PC-3 (cell line): ENCODE data around the gene NGDN. TPM values are rescaled to one million over a fixed set of nuclear protein-coding genes. Genes with fewer than 3 reads are reported as not detected.

ENCODE experiments used
- ATAC-seq: fragments of 200-7000 bp; cut with Tn5 transposase; 2 replicates; pipeline ENCODE4 v1.9.1; 2020; ENCODE audit warnings: mild to moderate bottlenecking, moderate library complexity
- BruUV-seq: library from RNA; stranded (reverse); fragments of 400-500 nt; replicated peaks from 2 replicates; lab custom pipeline; 2021; lab: Mats Ljungman, UMichigan
- CTCF ChIA-PET: fragments of 300-600 bp; sonication (Branson Sonifier 250); formaldehyde crosslinking; loops from one replicate; lab custom pipeline; 2022; ENCODE audit warnings: antibody characterized with exemption; lab: Charles Lee
- POLR2A ChIA-PET: fragments of 300-600 bp; sonication (Branson Sonifier 250); formaldehyde crosslinking; loops from one replicate; lab custom pipeline; 2022; ENCODE audit warnings: antibody characterized with exemption; ENCODE audit not compliant: unreplicated experiment; lab: Charles Lee
- DNase-seq: peaks from one replicate; pipeline ENCODE4 v3.0.0-alpha.2; 2015
- H2AFZ ChIP-seq: fragments of 300-600 bp; sonication (generic); 2 replicates; pipeline ENCODE4 v1.6.0; 2016; ENCODE audit warnings: antibody characterized with exemption, low read length
- H3F3A ChIP-seq: fragments of 300-600 bp; sonication (generic); one replicate; pipeline ENCODE4 v1.6.0; 2017; ENCODE audit warnings: antibody characterized with exemption, low read length, control low read depth, mild to moderate bottlenecking; ENCODE audit not compliant: unreplicated experiment
- H3K27ac ChIP-seq: fragments of 300-600 bp; sonication (generic); 2 replicates; pipeline ENCODE4 v1.5.1; 2016; ENCODE audit warnings: mild to moderate bottlenecking, low read length
- H3K27me3 ChIP-seq: fragments of 300-600 bp; sonication (generic); 2 replicates; pipeline ENCODE4 v1.6.1; 2016; ENCODE audit warnings: low read length, mixed read lengths
- H3K36me3 ChIP-seq: fragments of 300-600 bp; sonication (generic); 2 replicates; pipeline ENCODE4 v1.6.1; 2016; ENCODE audit warnings: low read depth, mixed run types, low read length, mixed read lengths
- H3K4me1 ChIP-seq: fragments of 300-600 bp; sonication (generic); 2 replicates; pipeline ENCODE4 v1.5.1; 2016; ENCODE audit warnings: low read length; ENCODE audit not compliant: insufficient read depth
- H3K4me2 ChIP-seq: fragments of 300-600 bp; sonication (generic); 2 replicates; pipeline ENCODE4 v1.6.0; 2016; ENCODE audit warnings: low read length
- H3K4me3 ChIP-seq: fragments of 300-600 bp; sonication (generic); 2 replicates; pipeline ENCODE4 v1.5.1; 2016; ENCODE audit warnings: mild to moderate bottlenecking, low read length, mixed read lengths
- H3K79me2 ChIP-seq: fragments of 300-600 bp; sonication (generic); 2 replicates; pipeline ENCODE4 v1.6.1; 2017; ENCODE audit warnings: low read length, mixed read lengths
- H3K9ac ChIP-seq: fragments of 300-600 bp; sonication (generic); 2 replicates; pipeline ENCODE4 v1.6.0; 2016; ENCODE audit warnings: mild to moderate bottlenecking, low read length
- H3K9me2 ChIP-seq: fragments of 300-600 bp; sonication (generic); replicated peaks from 2 replicates; pipeline ENCODE4 v1.6.1; 2016; ENCODE audit warnings: mixed run types, low read length, mixed read lengths
- H3K9me3 ChIP-seq: fragments of 300-600 bp; sonication (generic); 2 replicates; pipeline ENCODE4 v1.6.1; 2016; ENCODE audit warnings: low read length, mixed read lengths
- H4K20me1 ChIP-seq: fragments of 300-600 bp; sonication (generic); 2 replicates; pipeline ENCODE4 v1.6.1; 2016; ENCODE audit warnings: low read length, mixed read lengths
- EZH2 ChIP-seq: fragments of 300-600 bp; sonication (generic); IDR thresholded peaks from one replicate; pipeline ENCODE4 v1.6.1; 2017; ENCODE audit warnings: antibody characterized with exemption, mild to moderate bottlenecking, low read length; ENCODE audit not compliant: unreplicated experiment
- EZH2phosphoT487 ChIP-seq: fragments of 300-600 bp; sonication (generic); IDR thresholded peaks from 2 replicates; pipeline ENCODE4 v1.6.1; 2018; ENCODE audit warnings: mild to moderate bottlenecking, antibody characterized with exemption, low read length, borderline replicate concordance
- intact Hi-C: fragments of 100-400 bp; cut with micrococcal nuclease; formaldehyde crosslinking; loops from 2 replicates; pipeline ENCODE4 v1.9.0; 2023
- total RNA-seq: library from RNA; depleted of rRNA; stranded (reverse); fragments of >200 nt; gene quantifications from 2 replicates; pipeline ENCODE4 v1.2.3, GENCODE V29; 2014
- TF ChIP-seq, protein P1 (sequence below): fragments of 300-600 bp; sonication (generic); conservative IDR thresholded peaks from 2 replicates; pipeline ENCODE4 v1.5.1; 2017; ENCODE audit warnings: antibody characterized with exemption, low read depth, mild to moderate bottlenecking, low read length

NGDN gene
- total RNA-seq, 1 experiment from 2014 or later, result 57.6 TPM

DNA sequence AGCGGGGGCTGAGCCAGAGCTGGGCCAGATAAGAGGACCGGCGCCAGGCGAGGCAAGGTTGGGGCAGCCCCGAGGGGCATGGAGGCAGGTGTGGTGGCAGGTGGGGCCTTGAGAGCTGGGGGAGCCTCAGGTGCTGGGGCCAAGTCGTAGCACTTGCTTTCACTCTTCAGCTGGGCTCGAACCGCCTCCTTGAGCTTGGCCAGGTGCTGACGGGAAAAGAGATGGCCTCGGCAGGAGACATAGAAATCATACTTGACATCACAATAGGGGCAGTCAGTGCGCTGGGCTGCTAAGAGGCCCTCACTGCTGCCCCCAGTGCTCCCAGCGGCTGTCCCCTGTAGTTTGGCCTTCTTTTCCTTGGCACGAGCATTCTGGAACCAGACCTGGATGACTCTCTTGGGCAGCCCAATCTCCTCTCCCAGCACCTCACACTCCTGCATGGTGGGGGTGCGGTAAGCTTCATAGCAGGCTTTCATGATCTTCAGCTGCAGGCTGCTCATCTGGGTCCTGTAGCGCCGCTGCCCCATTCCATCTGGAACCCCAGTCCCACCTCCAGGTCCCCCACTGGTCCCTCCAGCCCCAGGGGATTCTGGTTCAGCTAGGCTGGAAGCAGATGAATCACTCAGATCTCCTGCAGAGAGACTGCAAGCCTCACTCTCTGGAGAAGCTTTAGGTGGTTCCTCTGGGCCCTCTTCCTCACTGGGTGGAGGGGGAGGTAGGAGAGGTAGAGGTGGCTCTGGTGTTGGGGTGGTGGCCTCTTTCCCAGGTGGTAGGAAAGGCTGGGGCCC is 53.9 kb downstream of the NGDN start:
- Histone ChIP-seq H3K4me2 (no peak overlapping the region), H3K27ac (no peak overlapping the region), H4K20me1 (no peaks in the 10 kb centered on the region), H2AFZ (no peak overlapping the region), H3K79me2 (no peaks in the 10 kb centered on the region), H3K9me2 (no peaks in the 10 kb centered on the region), H3K9me3 (no peaks in the 10 kb centered on the region), H3K9ac (no peak overlapping the region), H3K27me3 (no peaks in the 10 kb centered on the region), H3K4me3 (no peak overlapping the region), H3K4me1 (no peaks in the 10 kb centered on the region), H3K36me3 (no peaks in the 10 kb centered on the region), H3F3A (no peaks in the 10 kb centered on the region)
- no peak for DNase-seq
- CTCF ChIA-PET, result no interaction called here
- BruUV-seq, result no TSS peak
- POLR2A ChIA-PET, result no interaction called here
- intact Hi-C loops, result no loop called here
- TF ChIP-seq EZH2 (no peak), EZH2phosphoT487 (no peak)
- TF ChIP-seq, protein P1, sequence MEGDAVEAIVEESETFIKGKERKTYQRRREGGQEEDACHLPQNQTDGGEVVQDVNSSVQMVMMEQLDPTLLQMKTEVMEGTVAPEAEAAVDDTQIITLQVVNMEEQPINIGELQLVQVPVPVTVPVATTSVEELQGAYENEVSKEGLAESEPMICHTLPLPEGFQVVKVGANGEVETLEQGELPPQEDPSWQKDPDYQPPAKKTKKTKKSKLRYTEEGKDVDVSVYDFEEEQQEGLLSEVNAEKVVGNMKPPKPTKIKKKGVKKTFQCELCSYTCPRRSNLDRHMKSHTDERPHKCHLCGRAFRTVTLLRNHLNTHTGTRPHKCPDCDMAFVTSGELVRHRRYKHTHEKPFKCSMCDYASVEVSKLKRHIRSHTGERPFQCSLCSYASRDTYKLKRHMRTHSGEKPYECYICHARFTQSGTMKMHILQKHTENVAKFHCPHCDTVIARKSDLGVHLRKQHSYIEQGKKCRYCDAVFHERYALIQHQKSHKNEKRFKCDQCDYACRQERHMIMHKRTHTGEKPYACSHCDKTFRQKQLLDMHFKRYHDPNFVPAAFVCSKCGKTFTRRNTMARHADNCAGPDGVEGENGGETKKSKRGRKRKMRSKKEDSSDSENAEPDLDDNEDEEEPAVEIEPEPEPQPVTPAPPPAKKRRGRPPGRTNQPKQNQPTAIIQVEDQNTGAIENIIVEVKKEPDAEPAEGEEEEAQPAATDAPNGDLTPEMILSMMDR, result no peak
- no peak for ATAC-seq

GRCh38 chr14:23524954-23525353 is 55.5 kb downstream of the NGDN start:
- ChIA-PET POLR2A (no interaction called here), CTCF (interaction anchor here (0.6 kb wide), 1 partner anchor 584 kb away, joined by 3 read pairs; no protein-coding TSS in a partner anchor)
- H3F3A ChIP-seq, result no peaks in the 10 kb centered on the region
- H3K27me3 ChIP-seq, result no peaks in the 10 kb centered on the region
- DNase-seq (no peak), ATAC-seq (no peak)
- no peak overlapping the region for H3K4me2 ChIP-seq
- H4K20me1 ChIP-seq, result no peaks in the 10 kb centered on the region
- no peak overlapping the region for H3K4me3 ChIP-seq
- H3K9ac ChIP-seq, result no peak overlapping the region
- H2AFZ ChIP-seq, result no peak overlapping the region
- BruUV-seq, result no TSS peak
- intact Hi-C loops, result no loop called here
- no peaks in the 10 kb centered on the region for H3K9me2 ChIP-seq
- no peak overlapping the region for H3K27ac ChIP-seq
- H3K36me3 ChIP-seq, result no peaks in the 10 kb centered on the region
- H3K4me1 ChIP-seq, result no peaks in the 10 kb centered on the region
- H3K9me3 ChIP-seq, result no peaks in the 10 kb centered on the region
- TF ChIP-seq EZH2phosphoT487 (no peak), EZH2 (no peak)
- TF ChIP-seq, protein P1, result no peak
- H3K79me2 ChIP-seq, result no peaks in the 10 kb centered on the region

GRCh38 chr14:23525611-23526010 is 56.1 kb downstream of the NGDN start:
- Histone ChIP-seq H3K9me3 (no peaks in the 10 kb centered on the region), H3F3A (no peaks in the 10 kb centered on the region), H3K4me2 (no peak overlapping the region), H3K9ac (no peak overlapping the region), H4K20me1 (no peaks in the 10 kb centered on the region), H3K9me2 (no peaks in the 10 kb centered on the region), H3K4me1 (no peaks in the 10 kb centered on the region), H3K27ac (no peak overlapping the region), H2AFZ (no peak overlapping the region), H3K79me2 (no peaks in the 10 kb centered on the region), H3K27me3 (no peaks in the 10 kb centered on the region), H3K4me3 (no peak overlapping the region), H3K36me3 (no peaks in the 10 kb centered on the region)
- TF ChIP-seq EZH2 (no peak), EZH2phosphoT487 (no peak)
- TF ChIP-seq, protein P1, result no peak
- no peak for ATAC-seq
- no peak for DNase-seq
- no TSS peak for BruUV-seq
- ChIA-PET CTCF (no interaction called here), POLR2A (no interaction called here)
- intact Hi-C loops, result no loop called here
